ENCODE measurements around the gene RASGRP1.

RASGRP1 gene

GRCh38 chr15:38512901-38513300 is 51.7 kb downstream of the RASGRP1 start:
- TF ChIP-seq, protein P1, sequence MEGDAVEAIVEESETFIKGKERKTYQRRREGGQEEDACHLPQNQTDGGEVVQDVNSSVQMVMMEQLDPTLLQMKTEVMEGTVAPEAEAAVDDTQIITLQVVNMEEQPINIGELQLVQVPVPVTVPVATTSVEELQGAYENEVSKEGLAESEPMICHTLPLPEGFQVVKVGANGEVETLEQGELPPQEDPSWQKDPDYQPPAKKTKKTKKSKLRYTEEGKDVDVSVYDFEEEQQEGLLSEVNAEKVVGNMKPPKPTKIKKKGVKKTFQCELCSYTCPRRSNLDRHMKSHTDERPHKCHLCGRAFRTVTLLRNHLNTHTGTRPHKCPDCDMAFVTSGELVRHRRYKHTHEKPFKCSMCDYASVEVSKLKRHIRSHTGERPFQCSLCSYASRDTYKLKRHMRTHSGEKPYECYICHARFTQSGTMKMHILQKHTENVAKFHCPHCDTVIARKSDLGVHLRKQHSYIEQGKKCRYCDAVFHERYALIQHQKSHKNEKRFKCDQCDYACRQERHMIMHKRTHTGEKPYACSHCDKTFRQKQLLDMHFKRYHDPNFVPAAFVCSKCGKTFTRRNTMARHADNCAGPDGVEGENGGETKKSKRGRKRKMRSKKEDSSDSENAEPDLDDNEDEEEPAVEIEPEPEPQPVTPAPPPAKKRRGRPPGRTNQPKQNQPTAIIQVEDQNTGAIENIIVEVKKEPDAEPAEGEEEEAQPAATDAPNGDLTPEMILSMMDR (IDR thresholded peaks at IDR 0.05): no peak
- Histone ChIP-seq H3K4me3 (no peak overlapping the region), H3K27ac (no peak overlapping the region)
- DNase-seq (ENCODE audit: low spot score): no peak

- H3K4me3 ChIP-seq: no peak overlapping the region
- TF ChIP-seq, protein P1 (IDR thresholded peaks at IDR 0.05): no peak
- no peak overlapping the region for H3K27ac ChIP-seq
- no peak for DNase-seq (ENCODE audit: low spot score)
Observed at GRCh38 chr15:38509152-38509551, 55.5 kb downstream of the RASGRP1 start.

- TF ChIP-seq, protein P1 (IDR thresholded peaks at IDR 0.05): no peak
- H3K4me3 ChIP-seq: no peak overlapping the region
- H3K27ac ChIP-seq: no peak overlapping the region
- no peak for DNase-seq (ENCODE audit: low spot score)
Observed at GRCh38 chr15:38508647-38509046, 56.0 kb downstream of the RASGRP1 start.

- no peak for DNase-seq (ENCODE audit: low spot score)
- TF ChIP-seq, protein P1 (IDR thresholded peaks at IDR 0.05): no peak
- no peak overlapping the region for H3K27ac ChIP-seq
- no peak overlapping the region for H3K4me3 ChIP-seq
Observed at GRCh38 chr15:38507570-38507969, 57.0 kb downstream of the RASGRP1 start.

DNA sequence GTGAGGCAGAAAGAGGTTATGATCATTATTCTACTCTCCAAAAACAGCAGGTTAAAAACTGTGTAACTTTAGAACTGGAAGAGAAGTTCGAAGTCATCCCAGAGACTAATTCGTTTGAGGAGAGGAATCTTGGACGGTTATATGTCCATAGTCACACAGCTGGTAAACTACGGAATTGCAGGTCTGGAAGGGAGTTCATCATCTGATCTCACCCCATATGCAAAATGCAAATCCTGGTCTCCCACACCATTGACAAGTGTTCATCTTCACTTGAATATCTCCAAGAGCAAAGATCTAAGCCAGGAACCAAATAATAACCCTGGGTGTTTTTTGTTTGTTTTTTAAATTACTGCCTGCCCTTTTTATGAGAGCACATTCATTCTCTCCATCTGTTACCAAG is 57.6 kb downstream of the RASGRP1 start:
- DNase-seq (ENCODE audit: low spot score): no peak
- TF ChIP-seq, protein P1 (IDR thresholded peaks at IDR 0.05): no peak
- no peak overlapping the region for H3K27ac ChIP-seq
- no peak overlapping the region for H3K4me3 ChIP-seq

DNA sequence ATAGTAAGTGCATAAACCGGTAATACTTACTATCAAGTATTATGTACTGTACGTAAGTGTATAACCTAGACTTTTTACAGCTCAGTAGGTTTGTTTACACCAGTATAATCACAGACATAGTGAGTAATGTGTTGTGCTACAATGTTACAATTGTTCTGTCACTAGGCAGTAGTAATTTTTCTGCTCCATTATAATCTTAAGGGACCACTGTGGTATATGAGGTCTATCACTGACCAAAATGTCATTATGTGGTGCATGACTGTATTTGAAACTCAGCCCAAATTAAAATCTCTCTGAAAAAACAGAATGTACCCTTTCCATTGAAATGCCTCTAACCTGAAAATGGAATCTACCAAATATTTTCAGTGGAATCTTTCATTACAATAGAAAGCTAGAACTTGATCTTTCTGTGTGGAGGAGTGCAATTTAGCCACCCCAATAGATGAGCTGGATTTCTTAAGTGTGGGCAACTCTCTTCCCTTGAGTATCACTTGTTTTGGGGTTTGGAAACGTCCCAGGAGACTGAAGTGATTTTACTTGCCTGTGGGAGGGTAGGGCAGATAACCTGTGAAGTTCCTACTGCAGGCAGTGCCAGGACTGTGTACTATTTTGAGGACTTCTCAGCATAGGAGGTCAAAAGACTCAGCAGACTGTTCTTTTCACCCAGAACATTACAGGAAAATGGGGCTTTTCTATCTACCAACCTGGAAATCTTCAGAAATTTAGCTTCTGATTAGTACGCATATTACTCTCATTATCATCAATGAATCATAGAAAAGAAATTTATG is 59.7 kb downstream of the RASGRP1 start:
- no peak for DNase-seq (ENCODE audit: low spot score)
- TF ChIP-seq, protein P1 (IDR thresholded peaks at IDR 0.05): no peak
- no peak overlapping the region for H3K4me3 ChIP-seq
- no peak overlapping the region for H3K27ac ChIP-seq

DNA sequence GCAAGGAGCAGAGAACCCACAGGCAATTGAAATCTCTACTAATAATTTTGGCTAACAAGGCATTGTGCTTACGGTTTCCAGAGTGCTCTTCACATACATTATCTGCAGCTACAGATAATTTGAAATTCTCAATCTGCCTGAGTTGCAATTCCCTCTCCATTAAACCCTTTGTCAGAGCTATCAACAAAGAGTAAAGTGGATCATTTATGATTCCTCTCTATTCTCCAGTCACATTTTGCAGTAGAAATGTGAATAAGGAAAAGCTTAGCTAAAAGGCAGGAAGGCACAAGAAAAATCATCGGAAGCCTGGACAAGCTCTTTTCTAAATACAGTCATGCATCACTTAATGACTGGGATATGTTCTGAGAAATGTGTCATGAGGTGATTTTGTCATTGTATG is 61.1 kb downstream of the RASGRP1 start:
- TF ChIP-seq, protein P1 (IDR thresholded peaks at IDR 0.05): no peak
- Histone ChIP-seq H3K27ac (no peak overlapping the region), H3K4me3 (no peak overlapping the region)
- no peak for DNase-seq (ENCODE audit: low spot score)

All from coronary artery (tissue), 2 donors.